PC-3 (cell line): Measurements from ENCODE around the gene TMEM207. TPM values are rescaled to one million over a fixed set of nuclear protein-coding genes. Genes with fewer than 3 reads are reported as not detected.

Experiments used
- ATAC-seq: fragments of 200-7000 bp; cut with Tn5 transposase; 2 replicates; pipeline ENCODE4 v1.9.1; 2020; ENCODE audit warnings: mild to moderate bottlenecking, moderate library complexity
- BruUV-seq: library from RNA; stranded (reverse); fragments of 400-500 nt; replicated peaks from 2 replicates; lab custom pipeline; 2021; lab: Mats Ljungman, UMichigan
- CTCF ChIA-PET: fragments of 300-600 bp; sonication (Branson Sonifier 250); formaldehyde crosslinking; loops from one replicate; lab custom pipeline; 2022; ENCODE audit warnings: antibody characterized with exemption; lab: Charles Lee
- POLR2A ChIA-PET: fragments of 300-600 bp; sonication (Branson Sonifier 250); formaldehyde crosslinking; loops from one replicate; lab custom pipeline; 2022; ENCODE audit warnings: antibody characterized with exemption; ENCODE audit not compliant: unreplicated experiment; lab: Charles Lee
- DNase-seq: peaks from one replicate; pipeline ENCODE4 v3.0.0-alpha.2; 2015
- H2AFZ ChIP-seq: fragments of 300-600 bp; sonication (generic); 2 replicates; pipeline ENCODE4 v1.6.0; 2016; ENCODE audit warnings: antibody characterized with exemption, low read length
- H3F3A ChIP-seq: fragments of 300-600 bp; sonication (generic); one replicate; pipeline ENCODE4 v1.6.0; 2017; ENCODE audit warnings: antibody characterized with exemption, low read length, control low read depth, mild to moderate bottlenecking; ENCODE audit not compliant: unreplicated experiment
- H3K27ac ChIP-seq: fragments of 300-600 bp; sonication (generic); 2 replicates; pipeline ENCODE4 v1.5.1; 2016; ENCODE audit warnings: mild to moderate bottlenecking, low read length
- H3K27me3 ChIP-seq: fragments of 300-600 bp; sonication (generic); 2 replicates; pipeline ENCODE4 v1.6.1; 2016; ENCODE audit warnings: low read length, mixed read lengths
- H3K36me3 ChIP-seq: fragments of 300-600 bp; sonication (generic); 2 replicates; pipeline ENCODE4 v1.6.1; 2016; ENCODE audit warnings: low read depth, mixed run types, low read length, mixed read lengths
- H3K4me1 ChIP-seq: fragments of 300-600 bp; sonication (generic); 2 replicates; pipeline ENCODE4 v1.5.1; 2016; ENCODE audit warnings: low read length; ENCODE audit not compliant: insufficient read depth
- H3K4me2 ChIP-seq: fragments of 300-600 bp; sonication (generic); 2 replicates; pipeline ENCODE4 v1.6.0; 2016; ENCODE audit warnings: low read length
- H3K4me3 ChIP-seq: fragments of 300-600 bp; sonication (generic); 2 replicates; pipeline ENCODE4 v1.5.1; 2016; ENCODE audit warnings: mild to moderate bottlenecking, low read length, mixed read lengths
- H3K79me2 ChIP-seq: fragments of 300-600 bp; sonication (generic); 2 replicates; pipeline ENCODE4 v1.6.1; 2017; ENCODE audit warnings: low read length, mixed read lengths
- H3K9ac ChIP-seq: fragments of 300-600 bp; sonication (generic); 2 replicates; pipeline ENCODE4 v1.6.0; 2016; ENCODE audit warnings: mild to moderate bottlenecking, low read length
- H3K9me2 ChIP-seq: fragments of 300-600 bp; sonication (generic); replicated peaks from 2 replicates; pipeline ENCODE4 v1.6.1; 2016; ENCODE audit warnings: mixed run types, low read length, mixed read lengths
- H3K9me3 ChIP-seq: fragments of 300-600 bp; sonication (generic); 2 replicates; pipeline ENCODE4 v1.6.1; 2016; ENCODE audit warnings: low read length, mixed read lengths
- H4K20me1 ChIP-seq: fragments of 300-600 bp; sonication (generic); 2 replicates; pipeline ENCODE4 v1.6.1; 2016; ENCODE audit warnings: low read length, mixed read lengths
- EZH2 ChIP-seq: fragments of 300-600 bp; sonication (generic); IDR thresholded peaks from one replicate; pipeline ENCODE4 v1.6.1; 2017; ENCODE audit warnings: antibody characterized with exemption, mild to moderate bottlenecking, low read length; ENCODE audit not compliant: unreplicated experiment
- EZH2phosphoT487 ChIP-seq: fragments of 300-600 bp; sonication (generic); IDR thresholded peaks from 2 replicates; pipeline ENCODE4 v1.6.1; 2018; ENCODE audit warnings: mild to moderate bottlenecking, antibody characterized with exemption, low read length, borderline replicate concordance
- intact Hi-C: fragments of 100-400 bp; cut with micrococcal nuclease; formaldehyde crosslinking; loops from 2 replicates; pipeline ENCODE4 v1.9.0; 2023
- total RNA-seq: library from RNA; depleted of rRNA; stranded (reverse); fragments of >200 nt; gene quantifications from 2 replicates; pipeline ENCODE4 v1.2.3, GENCODE V29; 2014
- TF ChIP-seq, protein P1 (sequence below): fragments of 300-600 bp; sonication (generic); conservative IDR thresholded peaks from 2 replicates; pipeline ENCODE4 v1.5.1; 2017; ENCODE audit warnings: antibody characterized with exemption, low read depth, mild to moderate bottlenecking, low read length

TMEM207 gene
- total RNA-seq, 1 experiment from 2014 or later = not detected

DNA sequence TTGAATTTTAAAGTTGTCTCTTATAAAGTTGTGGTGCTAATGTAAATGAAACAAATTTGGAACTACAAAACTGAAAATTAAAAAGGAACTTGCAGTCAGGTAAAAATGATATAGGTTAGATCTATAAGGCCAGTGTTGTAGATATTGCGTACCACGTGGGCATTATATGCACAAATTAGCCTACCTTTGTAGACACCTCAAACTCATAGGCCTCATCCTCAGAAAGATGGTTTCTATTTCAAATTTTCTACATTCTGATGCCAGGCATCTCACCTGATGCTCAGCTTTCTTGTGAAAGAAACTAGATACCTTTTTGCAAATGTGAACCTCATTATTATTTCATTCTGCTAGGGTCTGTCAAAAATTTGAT lies 25.6 kb downstream of the TMEM207 start:
- TF ChIP-seq, protein P1, sequence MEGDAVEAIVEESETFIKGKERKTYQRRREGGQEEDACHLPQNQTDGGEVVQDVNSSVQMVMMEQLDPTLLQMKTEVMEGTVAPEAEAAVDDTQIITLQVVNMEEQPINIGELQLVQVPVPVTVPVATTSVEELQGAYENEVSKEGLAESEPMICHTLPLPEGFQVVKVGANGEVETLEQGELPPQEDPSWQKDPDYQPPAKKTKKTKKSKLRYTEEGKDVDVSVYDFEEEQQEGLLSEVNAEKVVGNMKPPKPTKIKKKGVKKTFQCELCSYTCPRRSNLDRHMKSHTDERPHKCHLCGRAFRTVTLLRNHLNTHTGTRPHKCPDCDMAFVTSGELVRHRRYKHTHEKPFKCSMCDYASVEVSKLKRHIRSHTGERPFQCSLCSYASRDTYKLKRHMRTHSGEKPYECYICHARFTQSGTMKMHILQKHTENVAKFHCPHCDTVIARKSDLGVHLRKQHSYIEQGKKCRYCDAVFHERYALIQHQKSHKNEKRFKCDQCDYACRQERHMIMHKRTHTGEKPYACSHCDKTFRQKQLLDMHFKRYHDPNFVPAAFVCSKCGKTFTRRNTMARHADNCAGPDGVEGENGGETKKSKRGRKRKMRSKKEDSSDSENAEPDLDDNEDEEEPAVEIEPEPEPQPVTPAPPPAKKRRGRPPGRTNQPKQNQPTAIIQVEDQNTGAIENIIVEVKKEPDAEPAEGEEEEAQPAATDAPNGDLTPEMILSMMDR = no peak
- TF ChIP-seq EZH2phosphoT487 (no peak), EZH2 (no peak)
- Histone ChIP-seq H3K4me2 (no peak overlapping the region), H3K9me3 (no peaks in the 10 kb centered on the region), H3K9me2 (no peaks in the 10 kb centered on the region), H3K4me3 (no peak overlapping the region), H3K4me1 (no peaks in the 10 kb centered on the region), H3K79me2 (no peaks in the 10 kb centered on the region), H3K9ac (no peak overlapping the region), H3F3A (no peaks in the 10 kb centered on the region), H3K27ac (no peak overlapping the region), H4K20me1 (no peaks in the 10 kb centered on the region), H3K27me3 (no peaks in the 10 kb centered on the region), H3K36me3 (no peaks in the 10 kb centered on the region), H2AFZ (no peak overlapping the region)
- no peak for DNase-seq
- ChIA-PET POLR2A (interaction anchor here (0.6 to 0.7 kb wide), 3 partner anchors 22 to 40 kb away, joined by 3 to 11 read pairs (median 4); no protein-coding TSS in a partner anchor), CTCF (interaction anchor here (0.6 to 1.1 kb wide), 10 partner anchors 19 to 443 kb away, joined by 3 to 15 read pairs (median 5); no protein-coding TSS in a partner anchor)
- ATAC-seq = peak; percentile 33; the same call in 1 of the 2 replicates
- no TSS peak for BruUV-seq
- intact Hi-C loops = loop anchor here (1.0 to 10.0 kb wide), 6 partner anchors 40 to 463 kb away; partner anchors contain the start of gene CLDN1

DNA sequence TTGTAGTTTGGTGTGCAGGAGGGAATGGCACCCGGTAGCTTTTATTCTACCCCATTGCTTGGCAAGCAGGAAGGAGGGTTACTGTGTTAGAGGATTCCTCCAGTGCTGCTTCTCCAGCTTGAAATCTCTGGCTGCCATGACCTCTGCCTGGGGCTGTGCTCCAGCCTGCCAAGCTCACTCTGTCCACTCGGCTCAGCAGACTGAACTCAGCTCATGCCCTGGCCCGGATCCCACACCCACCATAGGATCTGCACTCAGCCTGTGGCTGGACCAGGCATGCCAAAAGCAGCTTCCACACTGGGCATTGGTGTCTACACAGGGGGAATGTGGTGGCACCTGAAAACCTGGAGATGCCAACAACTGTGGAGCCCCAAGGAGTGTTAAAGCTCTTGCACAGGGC lies 35.4 kb downstream of the TMEM207 start:
- Histone ChIP-seq H3F3A (no peaks in the 10 kb centered on the region), H2AFZ (no peak overlapping the region), H3K4me1 (no peaks in the 10 kb centered on the region), H3K9me3 (no peaks in the 10 kb centered on the region), H3K9ac (no peak overlapping the region), H4K20me1 (no peaks in the 10 kb centered on the region), H3K27me3 (no peaks in the 10 kb centered on the region), H3K27ac (no peak overlapping the region), H3K4me3 (no peak overlapping the region), H3K36me3 (no peaks in the 10 kb centered on the region), H3K9me2 (no peaks in the 10 kb centered on the region), H3K4me2 (no peak overlapping the region), H3K79me2 (no peaks in the 10 kb centered on the region)
- DNase-seq (no peak), ATAC-seq (no peak)
- intact Hi-C loops = no loop called here
- CTCF ChIA-PET = no interaction called here
- no TSS peak for BruUV-seq
- POLR2A ChIA-PET = interaction anchor here (0.7 kb wide), 1 partner anchor 727 kb away, joined by 4 read pairs; no protein-coding TSS in a partner anchor
- TF ChIP-seq, protein P1 = no peak
- TF ChIP-seq EZH2 (no peak), EZH2phosphoT487 (no peak)

DNA sequence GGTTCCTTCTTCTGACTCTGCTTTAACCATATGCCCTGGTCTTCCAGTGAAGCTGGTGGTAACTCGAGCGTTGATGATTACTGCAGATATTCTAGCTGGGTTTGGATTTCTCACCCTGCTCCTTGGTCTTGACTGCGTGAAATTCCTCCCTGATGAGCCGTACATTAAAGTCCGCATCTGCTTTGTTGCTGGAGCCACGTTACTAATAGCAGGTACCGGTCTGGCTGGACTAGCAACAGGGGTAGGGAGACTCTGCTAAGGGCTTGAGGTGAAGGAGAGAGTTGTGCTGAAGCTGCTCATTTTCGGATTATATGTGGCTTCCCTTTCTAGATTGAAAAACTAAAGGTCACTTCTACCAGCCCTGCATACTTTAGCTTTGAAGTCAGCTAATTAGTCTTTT lies 45.0 kb downstream of the TMEM207 start:
- Histone ChIP-seq H3K4me2 (no peak overlapping the region), H3K27ac (no peak overlapping the region), H3F3A (no peaks in the 10 kb centered on the region), H3K9me3 (no peaks in the 10 kb centered on the region), H3K9me2 (no peaks in the 10 kb centered on the region), H3K4me3 (no peak overlapping the region), H4K20me1 (no peaks in the 10 kb centered on the region), H3K79me2 (no peaks in the 10 kb centered on the region), H3K4me1 (no peaks in the 10 kb centered on the region), H3K9ac (no peak overlapping the region), H3K27me3 (no peaks in the 10 kb centered on the region), H2AFZ (0 out of 2 replicates have a peak overlapping the region, but pooled peaks have one; percentile 24), H3K36me3 (no peaks in the 10 kb centered on the region)
- no peak for ATAC-seq
- CTCF ChIA-PET = no interaction called here
- TF ChIP-seq EZH2phosphoT487 (no peak), EZH2 (no peak)
- TF ChIP-seq, protein P1 = no peak
- BruUV-seq = no TSS peak
- DNase-seq = no peak
- POLR2A ChIA-PET = no interaction called here
- intact Hi-C loops = no loop called here
